ENCODE results near the gene ANKRD49. TPM values are rescaled to one million over a fixed set of nuclear protein-coding genes. Genes with fewer than 3 reads are reported as not detected.
"Not testable (repeated sequence)": the region's sequence is repeated elsewhere in the genome, so short reads cannot be mapped to it uniquely, and the experiment has no call there.

ANKRD49 gene
- polyA plus RNA-seq, 2 of the 4 experiments (the other 2 are of a cell fraction), result 9.7 to 20.3 TPM

GRCh38 chr11:94504689-94505293 lies 11.0 kb downstream of the ANKRD49 start:
- FAIRE-seq (no peak), DNase-seq (ENCODE audit: low read depth in 1 of 2, low spot score in 1 of 2) (peak; percentile 17 to 42), ATAC-seq (peak; percentile 34 to 62; a peak in 4 of 6 replicates)
- Histone ChIP-seq H3K27ac (no peak overlapping the region), H3K4me2 (no peak overlapping the region), H3K4me1 (no peaks in the 10 kb centered on the region), H3K4me3 (no peak overlapping the region), H3K9me3 (no peaks in the 10 kb centered on the region)
- ChIA-PET POLR2A (interaction anchor here (0.5 kb wide), 1 partner anchor 572 kb away, joined by 4 read pairs; no protein-coding TSS in a partner anchor), CTCF (interaction anchor here (0.8 to 1.8 kb wide), 5 partner anchors 15 to 618 kb away, joined by 3 to 12 read pairs (median 5); no protein-coding TSS in a partner anchor)
- WGBS (ENCODE audit: missing lambda C conversion rate), result 24% methylated on average over 3 of the region's 3 CpGs
- TF ChIP-seq CTCF (IDR thresholded peaks at IDR 0.05) (peak; percentile 67), HEYL (CRISPR knock-in tag; IDR thresholded peaks at IDR 0.05) (no peak), ATOH8 (CRISPR knock-in tag; IDR thresholded peaks at IDR 0.05; ENCODE audit: low read depth) (no peak), RAD21 (conservative IDR thresholded peaks at IDR 0.05 in 1 of 2, IDR thresholded peaks at IDR 0.05 in 1 of 2) (peak; percentile 69 to 75), RARB (CRISPR knock-in tag; IDR thresholded peaks at IDR 0.05) (no peak), TP53 (CRISPR knock-in tag; IDR thresholded peaks at IDR 0.05) (no peak), SMC3 (IDR thresholded peaks at IDR 0.05) (peak; percentile 45; the same call in 2 of the 3 replicates), CEBPB (IDR thresholded peaks at IDR 0.05) (no peak)

GRCh38 chr11:94506513-94506912 lies 12.7 kb downstream of the ANKRD49 start:
- FAIRE-seq; H3K4me3 ChIP-seq; POLR2A ChIA-PET; ATAC-seq; H3K4me2 ChIP-seq; H3K9me3 ChIP-seq; DNase-seq (ENCODE audit: low read depth in 1 of 2, low spot score in 1 of 2); H3K4me1 ChIP-seq; H3K27ac ChIP-seq: not testable (repeated sequence)
- CTCF ChIA-PET, result interaction anchor here (0.6 to 4.0 kb wide), 2 partner anchors 611 to 1312 kb away, joined by 3 to 14 read pairs; no protein-coding TSS in a partner anchor
- WGBS (ENCODE audit: missing lambda C conversion rate), result 48% methylated on average over 5 of the region's 5 CpGs

GRCh38 chr11:94507485-94507884 lies 13.7 kb downstream of the ANKRD49 start:
- DNase-seq (ENCODE audit: low read depth in 1 of 2, low spot score in 1 of 2) (no peak), ATAC-seq (no peak), FAIRE-seq (no peak)
- POLR2A ChIA-PET, result no interaction called here
- WGBS (ENCODE audit: missing lambda C conversion rate), result 43% methylated on average over 4 of the region's 4 CpGs
- H3K9me3 ChIP-seq, result no peaks in the 10 kb centered on the region; the same call in 2 of the 3 replicates
- H3K4me2 ChIP-seq, result no peak overlapping the region
- H3K27ac ChIP-seq, result no peak overlapping the region
- CTCF ChIA-PET, result interaction anchor here (4.0 kb wide), 1 partner anchor 612 kb away, joined by 14 read pairs; no protein-coding TSS in a partner anchor
- H3K4me1 ChIP-seq, result no peaks in the 10 kb centered on the region
- H3K4me3 ChIP-seq, result no peak overlapping the region
- TF ChIP-seq RARB (CRISPR knock-in tag; IDR thresholded peaks at IDR 0.05) (no peak), E2F6 (IDR thresholded peaks at IDR 0.05; ENCODE audit: borderline replicate concordance, low read depth) (no peak), NPAS2 (CRISPR knock-in tag; IDR thresholded peaks at IDR 0.05; ENCODE audit: borderline replicate concordance) (no peak), HEYL (CRISPR knock-in tag; IDR thresholded peaks at IDR 0.05) (no peak), PHF8 (IDR thresholded peaks at IDR 0.05; ENCODE audit: borderline replicate concordance, low read depth) (no peak), ELK1 (IDR thresholded peaks at IDR 0.05; ENCODE audit: low read depth, low read length) (no peak), HOXB5 (CRISPR knock-in tag; IDR thresholded peaks at IDR 0.05) (no peak), MAZ (IDR thresholded peaks at IDR 0.05; ENCODE audit: borderline replicate concordance, low read depth, low read length) (no peak), REST (IDR thresholded peaks at IDR 0.05) (no peak), HES2 (IDR thresholded peaks at IDR 0.05) (no peak), HMGXB4 (CRISPR knock-in tag; IDR thresholded peaks at IDR 0.05; ENCODE audit: borderline replicate concordance) (no peak), TP53 (CRISPR knock-in tag; IDR thresholded peaks at IDR 0.05) (no peak), PBX3 (IDR thresholded peaks at IDR 0.05) (no peak)
